ENCODE results near the gene ARG2. TPM values are rescaled to one million over a fixed set of nuclear protein-coding genes. Genes with fewer than 3 reads are reported as not detected.
"Not testable (repeated sequence)": the region's sequence is repeated elsewhere in the genome, so short reads cannot be mapped to it uniquely, and the experiment has no call there.

Gene ARG2
- total and polyA plus RNA-seq, 4 donors, result 4.1 to 8.5 (median 6.1) TPM

DNA sequence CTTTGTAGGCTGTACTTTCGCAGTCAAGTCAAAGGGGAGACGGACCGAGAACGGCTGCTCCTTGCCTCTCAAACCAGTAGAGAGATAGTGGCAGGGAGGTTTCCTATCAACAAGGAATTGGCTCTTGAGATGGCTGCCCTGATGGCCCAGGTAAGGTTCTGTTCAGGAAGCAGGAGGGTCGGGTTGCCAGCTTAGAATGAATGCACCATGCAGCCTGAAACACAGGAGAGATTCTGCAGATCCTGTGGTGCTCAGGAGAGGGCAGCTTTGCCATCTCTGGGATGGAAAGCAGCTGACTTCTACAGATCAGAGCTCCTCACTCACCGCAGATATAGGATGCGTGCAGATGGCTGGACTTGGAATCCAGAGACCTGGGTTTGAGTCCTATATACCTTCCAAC, 37.7 kb upstream of the ARG2 start:
- Histone ChIP-seq H3K27ac (ENCODE audit: low read depth in 1 of 2, low read length in 2 of 2) (no peak overlapping the region), H3K27me3 (ENCODE audit: control insufficient read depth in 1 of 2, insufficient read depth in 2 of 2, low read length in 1 of 2) (no peaks in the 10 kb centered on the region), H3K36me3 (ENCODE audit: control insufficient read depth in 1 of 2, insufficient read depth in 2 of 2, low read length in 1 of 2) (peaks cover 0 to 2% of the 10 kb centered on the region in 2 donors), H3K4me3 (ENCODE audit: low read length in 2 of 2) (no peak overlapping the region), H3K4me1 (ENCODE audit: control insufficient read depth in 1 of 2, insufficient read depth in 2 of 2, low read length in 2 of 2) (no peaks in the 10 kb centered on the region), H3K9me3 (ENCODE audit: control insufficient read depth, low read length) (no peaks in the 10 kb centered on the region)
- ATAC-seq (ENCODE audit: low FRiP score), result no peak
- WGBS, 2 donors, result 83 to 85% methylated on average over 7 of the region's 7 CpGs
- no peak for DNase-seq
- intact Hi-C loops (cut with DNase I), result loop anchor here in 1 of 2 donors (10.0 kb wide), 1 partner anchor 123 kb away; the partner anchor contains the start of gene RDH12

DNA sequence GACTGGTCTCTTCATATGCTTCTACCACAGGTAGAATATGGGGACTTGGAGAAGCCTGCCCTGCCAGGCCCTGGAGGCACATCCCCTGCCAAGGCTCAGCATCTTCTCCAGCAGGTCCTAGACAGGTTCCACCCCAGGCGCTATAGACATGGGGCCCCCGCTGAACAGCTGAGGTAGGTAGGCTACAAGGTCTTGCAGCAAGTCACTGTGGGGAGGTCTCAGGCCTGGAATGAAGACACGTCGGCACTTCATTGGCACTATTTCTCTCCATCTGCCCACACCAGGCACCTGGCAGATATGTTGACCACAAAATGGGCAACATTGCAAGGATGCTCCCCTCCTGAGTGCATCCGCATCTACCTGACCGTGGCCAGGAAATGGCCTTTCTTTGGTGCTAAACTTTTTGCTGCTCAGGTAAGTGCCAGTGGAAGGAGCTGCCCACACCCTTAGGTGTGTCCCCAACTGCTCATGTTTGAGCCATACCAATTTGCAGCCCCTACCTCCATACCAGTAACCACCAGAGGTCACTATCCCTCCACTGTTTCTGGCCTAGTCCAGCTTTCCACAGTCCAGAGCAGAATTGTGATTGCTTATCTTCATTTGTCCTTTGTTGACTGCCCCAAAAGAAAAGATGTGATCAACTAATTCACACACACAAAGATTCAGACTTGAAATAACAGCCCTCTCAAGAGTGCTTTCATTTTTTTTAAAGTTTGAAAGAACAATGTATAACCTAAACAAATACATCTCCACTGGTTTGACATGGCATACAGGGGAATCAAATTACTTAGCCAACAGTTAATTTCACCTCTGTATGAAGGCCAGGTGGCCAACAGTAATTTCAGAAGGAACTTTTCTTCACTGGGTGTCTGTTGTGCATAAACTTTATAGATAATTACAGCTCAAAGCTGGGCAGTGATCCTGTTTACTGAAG, 35.7 kb upstream of the ARG2 start:
- peaks cover 0 to 2% of the 10 kb centered on the region in 2 donors for H3K36me3 ChIP-seq (ENCODE audit: control insufficient read depth in 1 of 2, insufficient read depth in 2 of 2, low read length in 1 of 2)
- H3K27me3 ChIP-seq (ENCODE audit: control insufficient read depth in 1 of 2, insufficient read depth in 2 of 2, low read length in 1 of 2), result no peaks in the 10 kb centered on the region
- no peak for DNase-seq
- no peak for ATAC-seq (ENCODE audit: low FRiP score)
- H3K27ac ChIP-seq (ENCODE audit: low read depth in 1 of 2, low read length in 2 of 2), result no peak overlapping the region
- WGBS, 2 donors, result 83 to 86% methylated on average over 6 of the region's 6 CpGs
- H3K4me3 ChIP-seq (ENCODE audit: low read length in 2 of 2), result no peak overlapping the region
- no peaks in the 10 kb centered on the region for H3K4me1 ChIP-seq (ENCODE audit: control insufficient read depth in 1 of 2, insufficient read depth in 2 of 2, low read length in 2 of 2)
- intact Hi-C loops (cut with DNase I), result loop anchor here in 1 of 2 donors (10.0 kb wide), 1 partner anchor 121 kb away; the partner anchor contains the start of gene RDH12
- no peaks in the 10 kb centered on the region for H3K9me3 ChIP-seq (ENCODE audit: control insufficient read depth, low read length)

DNA sequence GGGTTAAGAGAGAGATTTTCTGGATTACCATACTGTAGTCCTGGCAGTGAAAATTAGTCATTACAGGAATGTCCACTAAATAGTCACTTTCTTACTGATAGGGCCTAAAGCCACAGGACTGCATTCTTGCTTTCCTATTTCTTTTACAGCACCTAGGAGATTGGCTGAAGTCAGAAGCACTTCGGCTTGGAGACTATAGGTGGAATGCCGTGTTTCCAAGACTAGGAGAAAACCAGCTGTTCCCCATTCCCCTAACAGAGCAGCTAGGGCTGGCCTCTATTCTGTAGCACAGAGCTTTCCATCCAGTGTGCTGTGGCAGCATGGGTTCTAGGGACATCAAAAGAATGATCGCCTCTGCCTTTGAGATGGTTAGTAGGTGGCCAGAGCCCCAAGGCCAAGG, 34.7 kb upstream of the ARG2 start:
- Histone ChIP-seq H3K27me3 (ENCODE audit: control insufficient read depth in 1 of 2, insufficient read depth in 2 of 2, low read length in 1 of 2) (no peaks in the 10 kb centered on the region), H3K36me3 (ENCODE audit: control insufficient read depth in 1 of 2, insufficient read depth in 2 of 2, low read length in 1 of 2) (no peaks in the 10 kb centered on the region)
- no peak for DNase-seq

DNA sequence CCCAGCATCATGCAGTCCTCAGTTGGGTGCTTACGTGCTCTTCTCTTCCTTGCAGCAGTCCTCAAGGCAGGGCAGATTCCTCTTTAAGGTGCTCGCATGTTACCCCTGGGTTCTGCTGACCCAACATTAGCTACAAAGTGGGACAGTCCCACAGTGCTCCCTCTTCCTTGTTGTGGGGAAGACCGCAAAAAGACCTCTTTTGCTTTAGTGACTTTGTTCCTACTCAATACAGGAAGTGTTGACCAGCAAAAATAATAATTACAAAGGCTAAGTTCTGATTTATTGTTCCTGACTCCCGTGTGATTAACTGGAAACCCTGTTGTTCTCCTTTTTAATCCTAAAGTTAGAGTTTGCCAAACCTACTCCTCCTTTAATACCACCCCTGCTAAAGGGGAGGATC, 33.4 kb upstream of the ARG2 start:
- WGBS, 2 donors, result 72 to 76% methylated on average over 4 of the region's 4 CpGs
- intact Hi-C loops (cut with DNase I), result loop anchor here in 1 of 2 donors (10.0 kb wide), 1 partner anchor 118 kb away; the partner anchor contains the start of gene RDH12
- no peak for ATAC-seq (ENCODE audit: low FRiP score)
- Histone ChIP-seq H3K27ac (ENCODE audit: low read depth in 1 of 2, low read length in 2 of 2) (no peak overlapping the region), H3K4me1 (ENCODE audit: control insufficient read depth in 1 of 2, insufficient read depth in 2 of 2, low read length in 2 of 2) (no peaks in the 10 kb centered on the region), H3K9me3 (ENCODE audit: control insufficient read depth, low read length) (no peaks in the 10 kb centered on the region), H3K4me3 (ENCODE audit: low read length in 2 of 2) (no peak overlapping the region), H3K27me3 (ENCODE audit: control insufficient read depth in 1 of 2, insufficient read depth in 2 of 2, low read length in 1 of 2) (no peaks in the 10 kb centered on the region), H3K36me3 (ENCODE audit: control insufficient read depth in 1 of 2, insufficient read depth in 2 of 2, low read length in 1 of 2) (no peaks in the 10 kb centered on the region)
- no peak for DNase-seq

More for the DNA sequence above, 34.7 kb upstream of the ARG2 start:
- no peak overlapping the region for H3K4me3 ChIP-seq (ENCODE audit: low read length in 2 of 2)
- no peak overlapping the region for H3K27ac ChIP-seq (ENCODE audit: low read depth in 1 of 2, low read length in 2 of 2)
- ATAC-seq (ENCODE audit: low FRiP score), result no peak
- WGBS, 2 donors, result 87 to 89% methylated on average over 3 of the region's 3 CpGs
- no peaks in the 10 kb centered on the region for H3K4me1 ChIP-seq (ENCODE audit: control insufficient read depth in 1 of 2, insufficient read depth in 2 of 2, low read length in 2 of 2)
- intact Hi-C loops (cut with DNase I), result loop anchor here in 1 of 2 donors (10.0 kb wide), 1 partner anchor 120 kb away; the partner anchor contains the start of gene RDH12
- no peaks in the 10 kb centered on the region for H3K9me3 ChIP-seq (ENCODE audit: control insufficient read depth, low read length)

DNA sequence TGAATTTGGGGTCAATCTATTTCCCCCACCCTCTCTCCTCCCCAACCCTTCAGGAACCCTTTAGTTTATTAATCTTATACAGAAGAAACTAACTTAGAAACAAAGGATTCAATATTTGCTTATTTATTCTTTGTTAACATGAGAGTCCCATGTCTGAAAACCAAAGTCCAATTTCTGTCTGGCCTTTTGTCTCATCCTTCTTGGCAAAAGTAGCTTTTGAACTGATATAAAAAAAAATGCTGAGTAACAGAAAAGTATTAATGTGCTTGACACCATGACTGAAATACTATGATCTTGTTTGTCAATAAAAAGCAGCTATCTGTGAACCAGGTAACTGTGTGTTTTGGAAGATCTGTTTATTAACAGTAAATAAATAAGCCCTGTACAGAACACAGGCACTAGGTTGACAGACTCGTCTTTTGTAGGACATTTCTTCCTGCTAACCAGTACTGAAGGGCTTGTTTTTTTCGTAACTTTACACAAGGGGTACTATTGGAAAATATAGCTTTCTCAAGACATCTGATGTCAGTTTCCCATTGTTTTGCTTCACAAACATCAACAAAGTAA, 30.4 kb upstream of the ARG2 start:
- H3K4me1 ChIP-seq (ENCODE audit: control insufficient read depth in 1 of 2, insufficient read depth in 2 of 2, low read length in 2 of 2), result no peaks in the 10 kb centered on the region
- H3K9me3 ChIP-seq (ENCODE audit: control insufficient read depth, low read length), result no peaks in the 10 kb centered on the region
- no peak overlapping the region for H3K27ac ChIP-seq (ENCODE audit: low read depth in 1 of 2, low read length in 2 of 2)
- H3K4me3 ChIP-seq (ENCODE audit: low read length in 2 of 2), result no peak overlapping the region
- ATAC-seq (ENCODE audit: low FRiP score) (no peak), DNase-seq (no peak)
- WGBS, 2 donors, result 46 to 68% methylated on average over 2 of the region's 2 CpGs
- no peaks in the 10 kb centered on the region for H3K36me3 ChIP-seq (ENCODE audit: control insufficient read depth in 1 of 2, insufficient read depth in 2 of 2, low read length in 1 of 2)
- intact Hi-C loops (cut with DNase I), result loop anchor here in 1 of 2 donors (10.0 kb wide), 1 partner anchor 116 kb away; the partner anchor contains the start of gene RDH12
- H3K27me3 ChIP-seq (ENCODE audit: control insufficient read depth in 1 of 2, insufficient read depth in 2 of 2, low read length in 1 of 2), result no peaks in the 10 kb centered on the region

DNA sequence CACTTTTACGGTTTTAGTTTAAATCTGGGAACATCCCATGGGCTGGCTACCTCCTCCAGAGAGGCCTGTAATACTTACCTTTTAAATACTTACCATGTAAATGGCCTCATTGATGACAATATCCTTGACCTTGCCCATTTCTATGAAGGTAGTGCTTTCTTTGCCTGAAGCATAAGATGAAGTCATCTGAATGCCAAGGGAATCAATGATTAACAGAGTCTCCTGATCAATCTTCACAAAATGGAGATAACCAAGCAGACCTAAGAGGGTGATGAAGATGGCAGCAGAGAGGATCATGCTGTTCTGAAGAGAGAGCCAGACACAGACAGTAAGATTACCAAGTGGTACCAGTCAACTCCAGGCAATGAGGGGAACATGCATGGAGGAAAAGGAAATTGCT, 26.1 kb upstream of the ARG2 start:
- ATAC-seq (ENCODE audit: low FRiP score); H3K4me1 ChIP-seq (ENCODE audit: control insufficient read depth in 1 of 2, insufficient read depth in 2 of 2, low read length in 2 of 2); H3K4me3 ChIP-seq (ENCODE audit: low read length in 2 of 2); H3K36me3 ChIP-seq (ENCODE audit: control insufficient read depth in 1 of 2, insufficient read depth in 2 of 2, low read length in 1 of 2); DNase-seq; intact Hi-C loops (cut with DNase I); H3K9me3 ChIP-seq (ENCODE audit: control insufficient read depth, low read length); H3K27me3 ChIP-seq (ENCODE audit: control insufficient read depth in 1 of 2, insufficient read depth in 2 of 2, low read length in 1 of 2); H3K27ac ChIP-seq (ENCODE audit: low read depth in 1 of 2, low read length in 2 of 2): not testable (repeated sequence)
- WGBS, 2 donors, result 0% methylated on average over 1 of the region's 1 CpG

DNA sequence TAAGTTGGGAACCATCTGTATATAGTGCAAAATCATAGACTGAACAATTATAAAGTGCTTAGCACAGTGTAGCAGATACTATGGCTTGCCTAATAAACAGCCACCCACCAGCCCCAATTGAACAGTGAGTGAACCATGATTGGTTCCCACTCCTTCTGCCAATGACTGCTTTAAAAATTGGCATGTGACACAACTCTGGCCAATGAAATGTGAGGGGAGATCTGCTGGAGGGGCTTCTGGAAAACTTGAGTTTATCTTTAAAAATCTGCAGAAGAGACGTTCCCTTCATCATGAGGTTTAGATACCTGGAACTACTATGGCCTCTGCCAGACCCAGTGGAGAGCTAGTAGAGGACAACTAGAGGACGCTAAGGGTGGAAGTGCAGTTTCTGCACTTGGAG, 24.3 kb upstream of the ARG2 start:
- WGBS, 2 donors, result 91 to 93% methylated on average over 2 of the region's 2 CpGs
- DNase-seq, result no peak

DNA sequence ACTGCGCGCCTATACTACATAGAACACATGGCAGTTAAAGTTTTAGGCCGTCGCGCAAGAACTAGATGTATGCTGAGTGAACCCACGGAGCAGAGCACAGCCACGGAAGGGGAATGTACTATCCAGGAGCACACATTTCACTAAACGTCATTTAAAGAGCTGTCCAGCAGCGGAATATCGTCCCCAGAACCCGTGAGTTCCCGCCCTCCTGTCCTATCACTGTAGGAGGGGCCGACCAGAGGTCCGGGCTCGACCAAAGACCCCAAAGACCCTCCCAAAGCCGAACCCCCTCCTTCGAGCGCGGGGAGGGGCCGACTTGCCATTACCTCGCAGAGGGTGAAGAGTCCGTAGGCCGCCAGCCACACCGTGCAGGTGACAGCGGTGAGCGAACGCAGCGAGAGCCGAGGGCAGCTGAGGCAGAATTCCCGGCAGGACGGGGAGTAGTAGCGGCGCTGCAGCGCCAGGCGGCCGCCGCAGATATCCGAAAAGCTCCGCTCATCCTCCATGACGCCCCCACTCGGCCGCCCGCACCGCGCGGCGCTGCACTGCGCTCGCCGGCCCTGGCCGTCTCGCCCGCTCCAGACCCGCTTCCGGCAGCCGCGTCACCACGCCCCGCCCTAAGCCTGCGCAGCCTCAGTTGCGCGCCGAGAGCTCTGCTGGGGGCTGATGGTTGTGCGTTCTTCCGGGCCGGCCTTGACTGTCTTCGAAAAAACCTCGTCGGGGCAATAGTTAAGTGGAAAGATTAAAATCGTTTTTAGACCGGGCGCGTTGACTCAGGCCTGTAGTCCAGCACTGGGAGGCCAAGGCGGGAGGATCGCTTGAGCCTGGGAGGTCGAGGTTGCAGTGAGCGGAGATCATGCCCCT, 19.8 kb upstream of the ARG2 start, which contains the start of gene PIGH:
PIGH (minus strand) TSS at position 571 of the 864 bp plus-strand sequence; CDS start at position 506, 65 bp downstream.
- Histone ChIP-seq H3K27me3 (ENCODE audit: control insufficient read depth in 1 of 2, insufficient read depth in 2 of 2, low read length in 1 of 2) (peaks cover 0 to 3% of the 10 kb centered on the region in 2 donors), H3K9me3 (ENCODE audit: control insufficient read depth, low read length) (no peaks in the 10 kb centered on the region), H3K4me3 (ENCODE audit: low read length in 2 of 2) (peak within 1 kb of the TSS; percentile 77), H3K36me3 (ENCODE audit: control insufficient read depth in 1 of 2, insufficient read depth in 2 of 2, low read length in 1 of 2) (no peaks in the 10 kb centered on the region), H3K27ac (ENCODE audit: low read depth in 1 of 2, low read length in 2 of 2) (peak within 1 kb of the TSS; percentile 1 to 92), H3K4me1 (ENCODE audit: control insufficient read depth in 1 of 2, insufficient read depth in 2 of 2, low read length in 2 of 2) (no peaks in the 10 kb centered on the region)
- peak; percentile 98 for ATAC-seq (ENCODE audit: low FRiP score)
- intact Hi-C loops (cut with DNase I), result loop anchor here in 1 of 2 donors (5.0 kb wide), 1 partner anchor 97 kb away; the partner anchor contains the start of gene RDH11
- 3% methylated on average over 69 to 77 of the region's 77 CpGs for WGBS, 2 donors
- DNase-seq, result peak; percentile 93 to 97

More for the DNA sequence above, 24.3 kb upstream of the ARG2 start:
- no peak for ATAC-seq (ENCODE audit: low FRiP score)
- intact Hi-C loops (cut with DNase I), result no loop called here
- no peak overlapping the region for H3K4me3 ChIP-seq (ENCODE audit: low read length in 2 of 2)
- no peaks in the 10 kb centered on the region for H3K4me1 ChIP-seq (ENCODE audit: control insufficient read depth in 1 of 2, insufficient read depth in 2 of 2, low read length in 2 of 2)
- H3K9me3 ChIP-seq (ENCODE audit: control insufficient read depth, low read length), result no peaks in the 10 kb centered on the region
- H3K36me3 ChIP-seq (ENCODE audit: control insufficient read depth in 1 of 2, insufficient read depth in 2 of 2, low read length in 1 of 2), result no peaks in the 10 kb centered on the region
- H3K27ac ChIP-seq (ENCODE audit: low read depth in 1 of 2, low read length in 2 of 2), result no peak overlapping the region
- peaks cover 0 to 2% of the 10 kb centered on the region in 2 donors for H3K27me3 ChIP-seq (ENCODE audit: control insufficient read depth in 1 of 2, insufficient read depth in 2 of 2, low read length in 1 of 2)
